Activated CD4-positive, alpha-beta T cell treated with anti-CD3 and anti-CD28 coated beads, Interleukin-2, Interleukin-4, amounts not matched to agents 100 ng/mL and 50 ng/mL, durations not matched to agents 16 hours and 8 hours (primary cell): ENCODE data around the gene IFIT1B.
"Not testable (repeated sequence)": the region's sequence is repeated elsewhere in the genome, so short reads cannot be mapped to it uniquely, and the experiment has no call there.

ENCODE experiments used
- DNase-seq: peaks from one replicate; pipeline ENCODE4 v3.0.0-alpha.2; 2020; ENCODE audit warnings: low spot score

Gene IFIT1B

DNA sequence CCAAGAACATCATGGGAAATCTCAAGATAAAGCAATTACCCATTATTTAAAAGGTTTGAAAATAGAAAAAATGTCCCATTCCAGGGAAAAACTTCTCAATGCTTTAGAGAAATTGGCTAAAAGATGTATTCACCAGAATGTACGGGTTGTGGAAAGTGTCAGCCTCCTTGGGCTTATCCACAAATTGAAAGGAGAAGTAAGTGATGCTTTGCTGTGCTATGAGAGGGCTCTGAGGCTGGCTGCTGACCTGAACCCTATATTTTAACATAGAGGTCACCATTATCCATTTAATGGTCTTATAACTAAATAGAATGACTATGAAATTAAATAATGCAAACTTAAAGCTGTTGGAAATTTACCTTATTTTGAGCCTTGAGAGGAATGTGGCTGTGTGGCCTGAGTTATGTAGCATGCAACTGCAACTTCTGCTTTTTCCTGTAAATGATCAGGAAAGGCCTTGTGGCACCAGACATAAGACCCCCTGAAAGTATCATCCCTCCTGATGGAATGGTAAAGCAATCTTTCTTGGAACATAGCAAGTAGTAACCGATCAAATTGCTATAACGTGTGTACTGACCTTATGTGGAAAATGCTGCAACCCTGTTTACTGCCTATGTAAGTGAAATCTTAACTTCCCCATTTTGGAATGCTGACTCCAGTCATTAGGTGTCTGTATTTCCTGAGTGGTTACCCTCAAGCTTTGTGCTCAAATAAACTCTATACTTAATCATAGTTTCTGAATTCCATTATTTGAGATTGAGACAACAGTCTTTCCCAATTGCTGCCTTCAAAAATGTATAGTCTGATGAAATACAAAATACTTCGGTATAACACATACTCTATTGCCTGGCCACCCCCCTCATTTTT lies 6.9 kb downstream of the IFIT1B start:
- DNase-seq = no peak

DNA sequence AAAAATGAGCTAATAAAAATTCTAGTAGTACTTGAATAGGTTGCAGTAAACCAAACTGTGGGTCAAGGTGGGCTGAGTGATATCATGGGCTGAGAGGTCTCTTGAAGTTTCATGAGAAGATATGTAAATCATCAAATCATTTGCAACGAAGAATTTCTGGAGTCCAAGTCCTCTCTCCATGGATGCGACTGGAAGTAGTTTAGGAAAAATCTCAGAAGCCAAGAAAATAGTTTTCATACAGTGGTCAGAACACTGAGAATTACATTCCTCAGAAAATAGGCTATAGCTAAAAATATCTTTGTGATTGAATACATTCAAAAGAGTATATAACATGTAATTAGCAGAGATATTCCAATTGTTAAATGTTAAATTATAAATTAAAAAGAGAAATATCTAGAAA lies 10.9 kb downstream of the IFIT1B start:
- no peak for DNase-seq

DNA sequence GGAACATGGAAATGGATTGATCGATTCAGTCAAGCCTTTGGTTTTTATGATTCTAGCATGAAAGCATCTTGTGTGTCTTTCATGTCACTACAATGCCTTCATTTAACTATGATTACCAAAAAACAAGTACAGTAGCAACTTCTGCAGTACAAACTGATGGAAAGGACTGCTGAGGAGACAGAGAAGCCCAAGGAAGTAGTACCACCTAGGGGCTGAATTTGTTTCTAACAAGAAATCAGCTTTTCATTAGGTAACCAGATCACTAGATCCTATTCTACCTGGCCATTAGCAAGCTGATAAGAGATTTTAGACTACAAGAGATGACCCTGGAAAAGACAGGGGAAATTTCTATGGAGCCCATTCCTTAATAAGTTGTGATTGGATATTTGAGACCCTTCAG lies 11.4 kb downstream of the IFIT1B start:
- DNase-seq = no peak

DNA sequence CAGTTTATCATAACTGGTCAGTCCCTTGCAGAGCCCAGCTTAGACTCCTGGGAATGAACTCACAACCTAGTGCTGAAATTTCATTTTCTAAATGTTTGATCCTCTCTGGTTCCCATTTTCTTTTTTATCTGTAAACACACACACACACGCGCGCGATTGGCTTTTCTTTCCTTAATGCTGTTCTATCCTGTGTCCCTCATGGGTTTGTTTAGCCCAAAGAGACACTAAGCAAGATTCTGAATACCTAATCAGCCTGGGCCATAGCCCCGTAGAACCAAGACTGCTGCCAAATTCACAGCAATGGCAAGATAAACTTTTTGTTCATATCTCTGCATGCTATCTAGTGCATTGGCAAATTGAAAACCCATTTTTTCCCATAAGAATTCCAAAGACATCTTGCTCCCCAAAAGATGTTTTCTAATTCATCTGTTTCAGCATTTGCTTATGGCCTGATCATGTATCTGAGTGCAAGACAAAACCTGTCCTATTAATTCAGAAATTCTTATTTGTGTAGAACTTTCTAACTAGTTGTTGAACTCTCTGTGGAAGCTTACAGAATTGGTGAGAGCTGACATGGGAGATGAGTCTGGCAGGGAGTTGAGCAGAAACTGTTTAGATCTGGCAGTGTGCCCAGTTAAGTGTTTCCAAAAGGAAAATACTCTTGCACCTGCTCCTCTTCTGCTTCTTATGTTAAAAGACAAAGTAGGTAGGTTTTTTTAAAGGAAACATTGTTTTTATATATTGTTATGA lies 12.8 kb downstream of the IFIT1B start:
- DNase-seq = no peak

DNA sequence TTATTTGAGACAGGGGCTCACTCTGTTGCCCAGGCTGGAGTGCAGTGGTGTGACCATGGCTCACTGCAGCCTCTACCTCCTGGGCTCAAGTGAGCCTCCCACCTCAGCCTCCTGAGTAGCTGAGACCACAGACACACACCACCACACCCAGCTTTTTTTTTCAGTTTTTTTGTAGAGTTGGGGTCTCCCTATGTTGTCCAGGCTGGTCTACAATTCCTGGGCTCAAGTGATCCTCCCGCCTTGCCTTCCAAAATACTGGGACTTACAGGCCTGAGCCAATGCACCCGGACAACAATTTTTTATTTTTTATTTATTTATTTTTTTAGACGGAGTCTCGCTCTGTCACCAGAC lies 13.3 kb downstream of the IFIT1B start:
- not testable (repeated sequence) for DNase-seq

DNA sequence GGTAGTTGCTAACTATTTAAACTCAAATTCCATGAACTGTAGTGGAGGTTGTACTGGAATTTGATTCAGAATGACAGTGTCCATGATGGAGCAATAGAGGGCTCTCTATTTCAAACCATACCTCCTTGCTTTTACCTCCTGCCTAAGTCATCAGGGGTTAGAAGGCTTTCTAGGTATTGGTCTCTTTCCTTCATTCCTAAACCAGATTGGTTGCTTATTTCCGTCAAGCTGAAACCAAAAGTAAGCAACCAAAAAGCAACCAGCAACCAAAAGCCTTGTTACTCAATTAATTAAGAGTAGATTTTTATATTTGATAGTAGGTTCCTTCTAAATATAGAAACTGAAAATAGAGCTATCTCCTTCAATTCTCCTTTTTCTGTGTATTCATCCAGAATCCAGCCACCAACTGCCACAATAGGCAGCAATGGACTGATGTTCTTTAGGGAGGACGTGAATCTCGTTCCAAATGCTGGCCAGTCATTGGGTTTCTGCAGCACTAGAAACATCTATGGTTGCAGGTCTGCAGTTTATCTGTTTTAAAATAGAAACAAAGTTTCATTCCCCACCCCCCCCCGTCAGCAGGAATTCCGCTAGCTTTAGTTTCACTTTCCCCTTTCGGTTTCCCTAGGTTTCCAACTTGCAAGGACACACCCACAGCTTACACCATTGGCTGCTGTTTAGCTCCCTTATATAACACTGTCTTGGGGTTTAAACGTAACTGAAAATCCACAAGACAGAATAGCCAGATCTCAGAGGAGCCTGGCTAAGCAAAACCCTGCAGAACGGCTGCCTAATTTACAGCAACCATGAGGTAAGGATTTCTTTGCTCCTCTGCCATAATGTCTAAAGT lies 14.3 kb downstream of the IFIT1B start, which contains the start of gene IFIT1:
Gene IFIT1 (plus strand): TSS at position 717 of the 850 bp plus-strand sequence. CDS start 90 bp downstream, at position 807.
- peak; percentile 44 for DNase-seq

DNA sequence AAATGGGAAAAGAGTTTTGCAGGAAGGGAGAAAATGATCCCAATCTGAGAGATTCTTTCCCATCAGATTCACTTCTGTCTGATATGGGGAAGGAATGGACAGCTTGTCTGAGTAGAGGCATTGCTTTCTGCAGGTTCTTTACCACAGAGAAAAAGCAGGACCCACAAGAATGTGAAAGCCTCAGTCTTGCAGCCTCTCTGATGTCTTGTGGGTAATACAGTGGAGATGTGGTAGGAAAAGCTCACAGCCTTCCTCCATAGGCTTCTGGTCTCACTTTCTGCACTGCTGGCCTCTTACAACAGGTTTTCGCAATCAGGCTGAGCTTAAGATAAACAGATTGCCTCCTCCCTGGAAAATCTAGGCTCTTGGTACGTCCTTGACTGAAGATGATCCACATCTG lies 15.1 kb downstream of the IFIT1B start:
- no peak for DNase-seq

DNA sequence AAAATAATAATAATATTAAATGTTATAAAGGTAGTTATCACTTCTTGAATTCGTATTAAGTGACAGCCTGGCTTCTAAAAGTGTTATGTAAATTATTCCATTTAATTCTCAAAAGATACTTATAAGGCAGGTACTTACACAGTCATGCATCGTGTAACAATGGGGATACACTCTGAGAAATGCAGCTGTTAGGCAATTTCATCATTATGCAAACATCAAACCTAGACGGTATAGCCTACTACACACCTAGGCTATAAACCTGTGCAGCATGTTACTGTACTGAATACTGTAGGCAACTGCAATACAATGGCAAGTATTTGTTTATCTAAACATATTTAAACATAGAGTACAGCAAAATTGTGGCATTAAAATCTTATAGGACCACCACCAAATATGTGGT lies 16.0 kb downstream of the IFIT1B start:
- no peak for DNase-seq

DNA sequence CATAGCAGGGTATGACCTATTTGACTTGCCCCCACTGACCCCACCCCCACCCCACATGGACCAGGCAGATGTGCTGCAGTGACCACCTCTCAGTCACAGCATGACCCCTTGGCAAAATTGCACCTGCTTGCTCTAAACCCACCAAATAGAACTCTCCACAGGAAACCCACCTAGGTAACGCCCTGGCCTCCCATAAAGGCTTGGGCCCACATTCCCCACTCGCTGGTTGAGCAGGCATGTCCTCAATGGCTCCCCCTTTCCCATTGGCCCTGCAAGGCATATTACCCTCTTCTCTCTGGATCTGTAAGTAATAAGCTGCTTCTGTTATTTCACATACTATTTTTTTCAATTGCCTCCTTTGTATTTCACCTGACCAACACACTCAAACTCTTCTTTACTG lies 17.3 kb downstream of the IFIT1B start:
- no peak for DNase-seq

DNA sequence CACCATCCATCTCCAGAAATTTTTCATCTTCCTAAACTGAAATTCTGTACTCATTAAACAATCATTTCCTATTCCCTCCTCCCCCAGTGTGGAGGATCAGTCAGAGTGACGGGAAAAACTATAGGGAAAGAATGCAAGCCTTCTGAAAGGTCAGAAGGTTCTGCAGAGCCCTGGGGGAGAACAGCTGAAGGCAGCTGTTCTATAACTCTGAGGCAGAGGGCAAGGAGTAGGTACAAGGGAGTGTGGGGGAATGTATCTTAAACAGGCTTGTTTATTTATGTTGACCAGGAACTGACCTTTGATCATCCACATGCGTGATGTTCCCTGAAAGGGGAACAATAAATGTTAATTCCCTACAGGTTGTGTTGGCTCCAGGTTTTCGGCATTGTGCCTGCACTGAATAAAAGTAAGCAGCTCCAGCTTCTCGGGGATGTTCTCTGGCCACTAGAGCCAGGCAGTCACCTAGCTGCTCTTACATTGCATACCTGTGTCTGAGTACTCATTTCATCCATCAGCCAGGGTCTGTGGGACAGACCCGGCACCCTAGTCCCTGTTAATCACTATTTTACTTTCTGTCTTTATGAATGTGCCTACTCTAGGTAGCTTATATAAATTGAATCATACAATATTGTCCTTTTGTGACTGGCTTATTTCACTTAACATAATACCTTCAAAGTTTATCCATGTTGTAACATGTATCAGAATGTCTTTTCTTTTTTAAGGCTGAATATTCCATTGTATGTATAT lies 20.3 kb downstream of the IFIT1B start:
- no peak for DNase-seq

DNA sequence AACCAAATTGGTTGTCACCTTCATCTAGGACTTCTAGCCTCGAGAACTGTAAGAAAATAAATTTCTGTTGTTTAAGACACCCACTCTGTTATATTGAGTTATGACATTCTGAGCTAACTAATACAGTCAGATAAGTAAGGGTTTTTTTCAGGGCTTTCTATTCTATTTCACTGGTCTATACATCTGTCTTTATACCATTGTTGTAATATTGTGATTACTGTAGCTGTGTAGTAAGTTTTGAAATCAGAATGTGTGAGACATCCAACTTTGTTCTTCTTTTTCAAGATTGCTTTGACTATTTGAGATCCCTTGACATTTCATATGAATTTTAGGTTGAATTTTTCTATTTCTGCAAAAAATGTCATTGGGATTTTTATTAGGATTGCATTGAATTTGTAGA lies 22.1 kb downstream of the IFIT1B start:
- no peak for DNase-seq

DNA sequence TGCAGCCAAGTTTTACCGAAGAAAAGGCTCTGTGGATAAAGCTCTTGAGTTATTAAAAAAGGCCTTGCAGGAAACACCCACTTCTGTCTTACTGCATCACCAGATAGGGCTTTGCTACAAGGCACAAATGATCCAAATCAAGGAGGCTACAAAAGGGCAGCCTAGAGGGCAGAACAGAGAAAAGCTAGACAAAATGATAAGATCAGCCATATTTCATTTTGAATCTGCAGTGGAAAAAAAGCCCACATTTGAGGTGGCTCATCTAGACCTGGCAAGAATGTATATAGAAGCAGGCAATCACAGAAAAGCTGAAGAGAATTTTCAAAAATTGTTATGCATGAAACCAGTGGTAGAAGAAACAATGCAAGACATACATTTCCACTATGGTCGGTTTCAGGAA lies 25.2 kb downstream of the IFIT1B start:
- DNase-seq = no peak

DNA sequence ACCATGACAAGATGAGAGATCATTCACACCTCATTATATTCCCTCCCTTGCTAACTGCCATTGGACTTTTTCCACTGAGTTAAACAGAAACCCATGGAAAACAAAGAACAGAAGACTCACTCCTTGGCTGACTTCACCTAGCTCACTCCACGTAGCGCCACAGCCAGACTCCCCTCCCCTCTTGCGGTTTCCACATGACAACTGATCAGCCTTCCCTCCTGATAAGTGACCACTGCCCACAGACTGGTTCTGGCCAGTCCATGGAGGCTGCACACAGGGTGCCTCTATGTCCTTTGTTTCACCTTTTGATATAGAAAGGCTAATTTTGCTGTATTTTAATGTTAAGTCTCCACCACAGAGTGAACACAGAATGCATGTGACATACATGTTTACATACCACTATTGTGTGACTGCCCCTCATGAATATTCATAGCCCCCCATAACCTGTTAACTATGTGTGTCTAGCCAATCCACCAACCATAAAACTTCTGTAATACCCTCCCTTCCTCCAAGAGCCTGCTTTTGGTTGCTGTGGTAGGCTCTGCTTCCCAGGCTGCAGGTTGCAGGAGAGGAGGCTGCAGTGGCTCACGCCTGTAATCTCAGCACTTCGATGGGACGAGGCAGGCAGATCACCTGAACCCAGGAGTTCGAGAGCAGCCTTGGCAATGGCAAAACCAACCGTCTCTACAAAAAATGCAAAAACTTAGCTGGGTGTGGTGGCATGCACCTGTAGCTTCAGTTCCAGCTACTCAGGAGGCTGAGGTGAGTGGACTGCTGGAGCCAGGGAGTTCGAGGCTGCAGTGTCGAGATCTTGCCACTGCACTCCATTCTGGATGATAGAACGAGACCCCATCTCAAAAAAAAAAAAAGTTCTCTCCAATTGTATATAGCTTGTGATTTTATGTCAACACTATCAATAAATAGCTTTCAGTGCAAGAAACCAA lies 26.5 kb downstream of the IFIT1B start:
- no peak for DNase-seq

DNA sequence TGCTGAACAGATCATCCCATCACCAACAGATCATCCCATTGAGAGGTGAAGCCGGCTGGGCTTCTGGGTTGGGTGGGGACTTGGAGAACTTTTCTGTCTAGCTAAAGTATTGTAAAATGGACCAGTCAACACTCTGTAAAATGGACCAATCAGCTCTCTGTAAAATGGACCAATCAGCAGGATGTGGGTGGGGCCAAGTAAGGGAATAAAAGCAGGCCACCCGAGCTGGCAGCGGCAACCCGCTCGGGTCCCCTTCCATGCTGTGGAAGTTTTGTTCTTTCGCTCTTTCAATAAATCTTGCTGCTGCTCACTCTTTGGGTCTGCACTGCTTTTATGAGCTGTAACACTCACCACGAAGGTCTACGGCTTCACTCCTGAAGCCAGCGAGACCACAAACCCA lies 28.3 kb downstream of the IFIT1B start:
- DNase-seq = not testable (repeated sequence)

DNA sequence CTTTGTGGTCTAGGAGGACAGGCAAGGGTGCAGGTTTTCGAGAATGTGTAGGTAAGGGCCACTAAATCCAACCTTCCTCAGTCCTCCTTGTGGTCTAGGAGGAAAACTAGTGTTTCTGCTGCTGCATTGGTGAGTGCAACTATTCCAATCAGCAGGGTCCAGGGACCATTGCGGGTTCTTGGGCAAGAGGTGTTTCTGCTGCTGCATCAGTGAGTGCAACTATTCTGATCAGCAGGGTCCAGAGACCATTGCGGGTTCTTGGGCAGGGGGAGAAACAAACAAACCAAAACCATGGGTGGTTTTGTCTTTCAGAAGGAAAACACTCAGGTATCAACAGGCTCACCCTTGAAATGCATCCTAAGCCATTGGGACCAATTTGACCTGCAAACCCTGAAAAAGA lies 29.9 kb downstream of the IFIT1B start:
- not testable (repeated sequence) for DNase-seq

DNA sequence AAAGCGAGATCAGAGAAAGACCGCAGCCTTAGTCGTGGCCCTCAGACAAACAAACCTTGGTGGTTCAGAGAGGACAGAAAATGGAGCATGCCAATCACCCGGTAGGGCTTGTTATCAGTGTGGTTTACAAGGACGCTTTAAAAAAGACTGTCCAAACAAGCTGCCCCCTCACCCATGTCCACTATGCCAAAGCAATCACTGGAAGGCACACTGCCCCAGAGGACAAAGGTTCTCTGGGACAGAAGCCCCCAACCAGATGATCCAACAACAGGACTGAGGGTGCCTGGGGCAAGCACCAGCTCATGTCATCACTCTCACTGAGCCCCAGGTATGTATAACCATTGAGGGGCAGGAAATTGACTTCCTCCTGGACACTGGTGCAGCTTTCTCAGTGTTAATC lies 31.4 kb downstream of the IFIT1B start:
- DNase-seq = not testable (repeated sequence)

DNA sequence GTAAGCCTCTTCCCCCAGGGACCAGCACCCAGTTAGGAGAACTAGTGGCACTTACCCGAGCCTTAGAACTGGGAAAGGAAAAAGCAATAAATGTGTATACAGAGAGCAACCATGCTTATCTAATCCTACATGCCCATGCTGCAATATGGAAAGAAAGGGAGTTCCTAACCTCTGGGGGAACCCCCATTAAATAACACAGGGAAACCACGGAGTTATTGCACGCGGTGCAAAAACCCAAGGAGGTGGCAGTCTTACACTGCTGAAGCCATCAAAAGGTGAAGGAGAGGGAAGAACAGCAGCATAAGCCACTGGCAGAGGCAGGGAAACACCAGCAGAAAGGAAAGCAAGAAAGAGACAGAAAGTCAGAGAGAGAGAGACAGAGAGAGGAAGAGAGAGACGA lies 32.7 kb downstream of the IFIT1B start:
- DNase-seq = not testable (repeated sequence)

DNA sequence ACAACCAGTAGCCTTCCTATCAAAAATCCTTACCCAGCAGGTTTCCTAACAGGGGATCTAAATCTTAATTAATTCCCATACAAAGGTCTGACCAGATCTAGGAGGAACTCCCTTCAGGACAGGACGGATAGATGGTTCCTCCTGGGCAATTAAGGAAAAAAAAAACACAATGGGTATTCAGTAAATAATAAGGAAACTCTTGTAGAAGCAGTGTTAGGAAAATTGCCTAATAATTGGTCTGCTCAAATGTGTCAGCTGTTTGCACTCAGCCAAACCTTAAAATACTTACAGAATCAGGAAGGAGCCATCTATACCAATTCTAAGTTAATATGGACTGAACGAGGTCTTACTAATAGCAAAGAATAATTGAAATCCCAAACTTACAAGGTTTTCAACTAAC lies 33.3 kb downstream of the IFIT1B start:
- not testable (repeated sequence) for DNase-seq

DNA sequence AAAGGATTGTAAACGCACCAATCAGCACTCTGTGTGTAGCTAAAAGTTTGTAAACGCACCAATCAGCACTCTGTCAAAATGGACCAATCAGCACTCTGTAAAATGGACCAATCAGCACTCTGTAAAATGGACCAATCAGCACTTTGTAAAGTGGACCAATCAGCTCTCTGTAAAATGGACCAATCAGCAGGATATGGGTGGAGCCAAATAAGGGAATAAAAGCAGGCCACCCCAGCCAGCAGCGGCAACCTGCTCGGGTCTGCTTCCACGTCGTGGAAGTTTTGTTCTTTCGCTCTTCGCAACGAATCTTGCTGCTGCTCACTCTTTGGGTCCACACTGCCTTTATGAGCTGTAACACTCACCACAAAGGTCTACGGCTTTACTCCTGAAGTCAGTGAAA lies 34.4 kb downstream of the IFIT1B start:
- DNase-seq = not testable (repeated sequence)

DNA sequence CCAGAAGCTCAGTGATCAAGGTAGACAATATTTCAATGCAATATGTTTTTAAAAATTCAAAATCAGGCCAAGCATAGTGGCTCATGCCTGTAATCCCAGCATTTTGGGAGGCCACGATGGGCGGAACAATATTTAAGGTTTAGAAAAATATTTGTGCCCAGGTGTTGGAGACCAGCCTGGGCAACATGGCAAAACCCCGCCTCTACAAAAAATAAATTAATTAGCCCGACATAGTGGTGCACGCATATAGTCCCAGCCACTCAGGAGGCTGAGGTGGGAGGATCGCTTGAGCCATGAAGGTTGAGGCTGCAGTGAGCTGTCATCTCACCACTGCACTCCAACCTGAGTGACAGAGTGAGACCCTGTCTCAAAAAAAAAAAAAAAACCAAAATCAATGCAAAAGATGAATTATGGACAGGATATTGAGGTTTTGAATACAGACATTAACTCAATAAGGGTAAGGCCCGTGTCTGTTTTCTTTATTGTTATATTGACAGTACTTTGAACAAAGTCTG lies 35.6 kb downstream of the IFIT1B start:
- DNase-seq = no peak
